HEK293 (cell line): ENCODE data around the gene FBXO21.

Experiments
- CTCF ChIA-PET: fragments of 350-600 bp; formaldehyde crosslinking; extraction: SDS; loops from one replicate; lab custom pipeline; 2021; ENCODE audit warnings: antibody characterized with exemption; lab: Yijun Ruan, JAX
- POLR2A ChIA-PET: fragments of 300-600 bp; formaldehyde crosslinking; extraction: SDS; loops from one replicate; lab custom pipeline; 2020; ENCODE audit warnings: antibody characterized with exemption, inconsistent platforms; lab: Yijun Ruan, JAX
- H3K27ac ChIP-seq: fragments of 200-500 bp; sonication (Bioruptor generic); 2 replicates; pipeline ENCODE4 v1.5.1; 2014; ENCODE audit warnings: low read depth, low read length, control low read depth, inconsistent platforms; ENCODE audit errors: extremely low read depth
- H3K36me3 ChIP-seq, 2 experiments: fragments of 200-500 bp in 1 of 2; sonication (Bioruptor generic) in 1 of 2; 1 replicate in 1 of 2; 2 replicates in 1 of 2; pipeline ENCODE4 v1.5.1; 2014 to 2017; ENCODE audit warnings: inconsistent platforms in 2 of 2, low read length in 2 of 2; ENCODE audit not compliant: control insufficient read depth in 2 of 2, insufficient read depth in 1 of 2
- H3K4me1 ChIP-seq: fragments of 200-500 bp; sonication (Bioruptor generic); 2 replicates; pipeline ENCODE4 v1.5.1; 2014; ENCODE audit warnings: mild to moderate bottlenecking, low read length, inconsistent platforms; ENCODE audit not compliant: control insufficient read depth, insufficient read depth
- H3K4me3 ChIP-seq: 2 replicates; pipeline ENCODE4 v1.5.1; 2011; ENCODE audit warnings: low read depth, mild to moderate bottlenecking, control low read depth, low read length, moderate library complexity
- H3K9me3 ChIP-seq: fragments of 200-500 bp; sonication (Bioruptor generic); 2 replicates; pipeline ENCODE4 v1.5.1; 2014; ENCODE audit warnings: low read depth, low read length, inconsistent platforms; ENCODE audit not compliant: control insufficient read depth, insufficient read depth
- BCL11A ChIP-seq: fragments of 450-650 bp; formaldehyde crosslinking; IDR thresholded peaks from 2 replicates; pipeline ENCODE4 v1.5.1; 2016; ENCODE audit warnings: low read depth, missing biosample characterization, missing genetic modification characterization
- OSR2 ChIP-seq: fragments of 450-650 bp; formaldehyde crosslinking; IDR thresholded peaks from 2 replicates; pipeline ENCODE4 v1.5.1; 2016; ENCODE audit warnings: missing biosample characterization, missing genetic modification characterization
- RBAK ChIP-seq: fragments of 450-650 bp; formaldehyde crosslinking; IDR thresholded peaks from 2 replicates; pipeline ENCODE4 v1.5.1; 2016; ENCODE audit warnings: missing biosample characterization, missing genetic modification characterization
- ZBTB20 ChIP-seq: fragments of 450-650 bp; formaldehyde crosslinking; IDR thresholded peaks from 2 replicates; pipeline ENCODE4 v1.5.1; 2016; ENCODE audit warnings: missing biosample characterization, missing genetic modification characterization
- ZFHX2 ChIP-seq: fragments of 450-650 bp; formaldehyde crosslinking; conservative IDR thresholded peaks from 2 replicates; pipeline ENCODE4 v1.5.1; 2016; ENCODE audit warnings: missing biosample characterization, missing genetic modification characterization
- ZNF544 ChIP-seq: fragments of 450-650 bp; formaldehyde crosslinking; IDR thresholded peaks from 2 replicates; pipeline ENCODE4 v1.5.0; 2017; ENCODE audit warnings: missing biosample characterization, missing genetic modification characterization
- ZNF571 ChIP-seq: fragments of 450-650 bp; formaldehyde crosslinking; IDR thresholded peaks from 2 replicates; pipeline ENCODE4 v1.5.0; 2017; ENCODE audit warnings: missing biosample characterization, missing genetic modification characterization
- ZNF610 ChIP-seq: fragments of 450-650 bp; formaldehyde crosslinking; IDR thresholded peaks from 2 replicates; pipeline ENCODE4 v1.5.1; 2016; ENCODE audit warnings: missing biosample characterization, missing genetic modification characterization, borderline replicate concordance
- ZNF707 ChIP-seq: fragments of 450-650 bp; formaldehyde crosslinking; IDR thresholded peaks from 2 replicates; pipeline ENCODE4 v1.5.1; 2016; ENCODE audit warnings: missing biosample characterization, missing genetic modification characterization
- ZNF785 ChIP-seq: fragments of 450-650 bp; formaldehyde crosslinking; IDR thresholded peaks from 2 replicates; pipeline ENCODE4 v1.5.1; 2016; ENCODE audit warnings: missing biosample characterization, missing genetic modification characterization
- ZNF791 ChIP-seq: fragments of 450-650 bp; formaldehyde crosslinking; IDR thresholded peaks from 2 replicates; pipeline ENCODE4 v1.5.1; 2016; ENCODE audit warnings: missing biosample characterization, missing genetic modification characterization
- TF ChIP-seq, protein P1 (sequence below): fragments of 450-650 bp; formaldehyde crosslinking; IDR thresholded peaks from 2 replicates; pipeline ENCODE4 v1.5.1; 2017; ENCODE audit warnings: missing biosample characterization, missing genetic modification characterization
- TF ChIP-seq, protein P2 (sequence below): fragments of 450-650 bp; IDR thresholded peaks from 2 replicates; pipeline ENCODE4 v1.5.1; 2018; ENCODE audit warnings: missing biosample characterization, mild to moderate bottlenecking, missing genetic modification characterization
- TF ChIP-seq, protein P3 (sequence below): fragments of 450-650 bp; formaldehyde crosslinking; IDR thresholded peaks from 2 replicates; pipeline ENCODE4 v1.5.1; 2016; ENCODE audit warnings: missing biosample characterization, missing genetic modification characterization
- TF ChIP-seq, protein P4 (sequence below): fragments of 450-650 bp; formaldehyde crosslinking; conservative IDR thresholded peaks from 2 replicates; pipeline ENCODE4 v1.5.1; 2016; ENCODE audit warnings: low read depth, missing biosample characterization, missing genetic modification characterization
- TF ChIP-seq, protein P5 (sequence below): fragments of 450-650 bp; formaldehyde crosslinking; IDR thresholded peaks from 2 replicates; pipeline ENCODE4 v1.5.1; 2016; ENCODE audit warnings: missing biosample characterization, missing genetic modification characterization, low read depth
- TF ChIP-seq, protein P6 (sequence below): fragments of 450-650 bp; formaldehyde crosslinking; IDR thresholded peaks from 2 replicates; pipeline ENCODE4 v1.5.1; 2016; ENCODE audit warnings: missing biosample characterization, missing genetic modification characterization

The FBXO21 gene

DNA sequence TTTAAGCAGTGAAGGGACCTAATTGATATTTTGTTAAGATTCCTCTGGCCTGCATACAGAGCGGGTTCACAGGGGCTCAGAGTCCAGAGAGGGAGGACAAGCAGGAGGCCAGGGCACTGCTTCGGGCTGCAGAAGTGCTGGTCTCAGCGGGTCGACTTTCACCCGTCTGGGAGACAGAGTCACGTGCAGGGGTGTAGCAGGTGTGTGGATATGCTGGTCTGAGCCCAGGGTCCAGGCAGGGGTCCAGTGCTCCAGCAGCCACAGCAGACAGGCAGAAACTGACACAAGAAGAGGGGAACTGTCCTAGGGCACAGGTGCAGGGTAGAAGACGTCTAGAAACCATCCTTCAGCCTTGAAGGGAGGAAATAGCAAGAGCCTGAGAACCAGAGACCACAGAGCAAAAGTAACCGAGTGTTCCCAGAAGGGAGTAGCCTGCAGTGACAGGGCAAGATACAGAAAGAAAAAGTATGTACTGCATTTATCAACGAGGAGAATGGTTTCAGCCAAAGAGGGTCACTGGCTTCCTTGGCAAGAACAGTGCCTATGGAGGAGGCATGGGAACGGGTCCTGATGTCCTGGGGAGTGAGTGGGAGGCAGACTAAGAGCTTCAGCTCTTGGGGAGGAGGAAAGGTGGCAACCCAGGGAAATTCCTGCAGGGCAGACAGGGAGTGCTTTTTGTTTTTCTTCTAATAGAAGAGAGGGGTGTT, 28.7 kb downstream of the FBXO21 start:
- CTCF ChIA-PET: no interaction called here
- H3K4me3 ChIP-seq: no peak overlapping the region
- no peaks in the 10 kb centered on the region for H3K9me3 ChIP-seq
- no peaks in the 10 kb centered on the region for H3K4me1 ChIP-seq
- TF ChIP-seq ZFHX2 (tag by site-specific recombination) (no peak), ZNF544 (tag by site-specific recombination) (no peak), ZNF707 (tag by site-specific recombination) (no peak), ZNF785 (no peak), ZNF571 (tag by site-specific recombination) (no peak), ZNF610 (tag by site-specific recombination) (no peak), ZBTB20 (tag by site-specific recombination) (no peak), ZNF791 (tag by site-specific recombination) (no peak)
- TF ChIP-seq, protein P1, sequence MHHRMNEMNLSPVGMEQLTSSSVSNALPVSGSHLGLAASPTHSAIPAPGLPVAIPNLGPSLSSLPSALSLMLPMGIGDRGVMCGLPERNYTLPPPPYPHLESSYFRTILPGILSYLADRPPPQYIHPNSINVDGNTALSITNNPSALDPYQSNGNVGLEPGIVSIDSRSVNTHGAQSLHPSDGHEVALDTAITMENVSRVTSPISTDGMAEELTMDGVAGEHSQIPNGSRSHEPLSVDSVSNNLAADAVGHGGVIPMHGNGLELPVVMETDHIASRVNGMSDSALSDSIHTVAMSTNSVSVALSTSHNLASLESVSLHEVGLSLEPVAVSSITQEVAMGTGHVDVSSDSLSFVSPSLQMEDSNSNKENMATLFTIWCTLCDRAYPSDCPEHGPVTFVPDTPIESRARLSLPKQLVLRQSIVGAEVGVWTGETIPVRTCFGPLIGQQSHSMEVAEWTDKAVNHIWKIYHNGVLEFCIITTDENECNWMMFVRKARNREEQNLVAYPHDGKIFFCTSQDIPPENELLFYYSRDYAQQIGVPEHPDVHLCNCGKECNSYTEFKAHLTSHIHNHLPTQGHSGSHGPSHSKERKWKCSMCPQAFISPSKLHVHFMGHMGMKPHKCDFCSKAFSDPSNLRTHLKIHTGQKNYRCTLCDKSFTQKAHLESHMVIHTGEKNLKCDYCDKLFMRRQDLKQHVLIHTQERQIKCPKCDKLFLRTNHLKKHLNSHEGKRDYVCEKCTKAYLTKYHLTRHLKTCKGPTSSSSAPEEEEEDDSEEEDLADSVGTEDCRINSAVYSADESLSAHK (tag by site-specific recombination): no peak
- TF ChIP-seq, protein P2, sequence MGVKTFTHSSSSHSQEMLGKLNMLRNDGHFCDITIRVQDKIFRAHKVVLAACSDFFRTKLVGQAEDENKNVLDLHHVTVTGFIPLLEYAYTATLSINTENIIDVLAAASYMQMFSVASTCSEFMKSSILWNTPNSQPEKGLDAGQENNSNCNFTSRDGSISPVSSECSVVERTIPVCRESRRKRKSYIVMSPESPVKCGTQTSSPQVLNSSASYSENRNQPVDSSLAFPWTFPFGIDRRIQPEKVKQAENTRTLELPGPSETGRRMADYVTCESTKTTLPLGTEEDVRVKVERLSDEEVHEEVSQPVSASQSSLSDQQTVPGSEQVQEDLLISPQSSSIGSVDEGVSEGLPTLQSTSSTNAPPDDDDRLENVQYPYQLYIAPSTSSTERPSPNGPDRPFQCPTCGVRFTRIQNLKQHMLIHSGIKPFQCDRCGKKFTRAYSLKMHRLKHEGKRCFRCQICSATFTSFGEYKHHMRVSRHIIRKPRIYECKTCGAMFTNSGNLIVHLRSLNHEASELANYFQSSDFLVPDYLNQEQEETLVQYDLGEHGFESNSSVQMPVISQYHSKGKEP: no peak
- TF ChIP-seq, protein P3, sequence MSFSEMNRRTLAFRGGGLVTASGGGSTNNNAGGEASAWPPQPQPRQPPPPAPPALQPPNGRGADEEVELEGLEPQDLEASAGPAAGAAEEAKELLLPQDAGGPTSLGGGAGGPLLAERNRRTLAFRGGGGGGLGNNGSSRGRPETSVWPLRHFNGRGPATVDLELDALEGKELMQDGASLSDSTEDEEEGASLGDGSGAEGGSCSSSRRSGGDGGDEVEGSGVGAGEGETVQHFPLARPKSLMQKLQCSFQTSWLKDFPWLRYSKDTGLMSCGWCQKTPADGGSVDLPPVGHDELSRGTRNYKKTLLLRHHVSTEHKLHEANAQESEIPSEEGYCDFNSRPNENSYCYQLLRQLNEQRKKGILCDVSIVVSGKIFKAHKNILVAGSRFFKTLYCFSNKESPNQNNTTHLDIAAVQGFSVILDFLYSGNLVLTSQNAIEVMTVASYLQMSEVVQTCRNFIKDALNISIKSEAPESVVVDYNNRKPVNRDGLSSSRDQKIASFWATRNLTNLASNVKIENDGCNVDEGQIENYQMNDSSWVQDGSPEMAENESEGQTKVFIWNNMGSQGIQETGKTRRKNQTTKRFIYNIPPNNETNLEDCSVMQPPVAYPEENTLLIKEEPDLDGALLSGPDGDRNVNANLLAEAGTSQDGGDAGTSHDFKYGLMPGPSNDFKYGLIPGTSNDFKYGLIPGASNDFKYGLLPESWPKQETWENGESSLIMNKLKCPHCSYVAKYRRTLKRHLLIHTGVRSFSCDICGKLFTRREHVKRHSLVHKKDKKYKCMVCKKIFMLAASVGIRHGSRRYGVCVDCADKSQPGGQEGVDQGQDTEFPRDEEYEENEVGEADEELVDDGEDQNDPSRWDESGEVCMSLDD: no peak
- TF ChIP-seq, protein P4, sequence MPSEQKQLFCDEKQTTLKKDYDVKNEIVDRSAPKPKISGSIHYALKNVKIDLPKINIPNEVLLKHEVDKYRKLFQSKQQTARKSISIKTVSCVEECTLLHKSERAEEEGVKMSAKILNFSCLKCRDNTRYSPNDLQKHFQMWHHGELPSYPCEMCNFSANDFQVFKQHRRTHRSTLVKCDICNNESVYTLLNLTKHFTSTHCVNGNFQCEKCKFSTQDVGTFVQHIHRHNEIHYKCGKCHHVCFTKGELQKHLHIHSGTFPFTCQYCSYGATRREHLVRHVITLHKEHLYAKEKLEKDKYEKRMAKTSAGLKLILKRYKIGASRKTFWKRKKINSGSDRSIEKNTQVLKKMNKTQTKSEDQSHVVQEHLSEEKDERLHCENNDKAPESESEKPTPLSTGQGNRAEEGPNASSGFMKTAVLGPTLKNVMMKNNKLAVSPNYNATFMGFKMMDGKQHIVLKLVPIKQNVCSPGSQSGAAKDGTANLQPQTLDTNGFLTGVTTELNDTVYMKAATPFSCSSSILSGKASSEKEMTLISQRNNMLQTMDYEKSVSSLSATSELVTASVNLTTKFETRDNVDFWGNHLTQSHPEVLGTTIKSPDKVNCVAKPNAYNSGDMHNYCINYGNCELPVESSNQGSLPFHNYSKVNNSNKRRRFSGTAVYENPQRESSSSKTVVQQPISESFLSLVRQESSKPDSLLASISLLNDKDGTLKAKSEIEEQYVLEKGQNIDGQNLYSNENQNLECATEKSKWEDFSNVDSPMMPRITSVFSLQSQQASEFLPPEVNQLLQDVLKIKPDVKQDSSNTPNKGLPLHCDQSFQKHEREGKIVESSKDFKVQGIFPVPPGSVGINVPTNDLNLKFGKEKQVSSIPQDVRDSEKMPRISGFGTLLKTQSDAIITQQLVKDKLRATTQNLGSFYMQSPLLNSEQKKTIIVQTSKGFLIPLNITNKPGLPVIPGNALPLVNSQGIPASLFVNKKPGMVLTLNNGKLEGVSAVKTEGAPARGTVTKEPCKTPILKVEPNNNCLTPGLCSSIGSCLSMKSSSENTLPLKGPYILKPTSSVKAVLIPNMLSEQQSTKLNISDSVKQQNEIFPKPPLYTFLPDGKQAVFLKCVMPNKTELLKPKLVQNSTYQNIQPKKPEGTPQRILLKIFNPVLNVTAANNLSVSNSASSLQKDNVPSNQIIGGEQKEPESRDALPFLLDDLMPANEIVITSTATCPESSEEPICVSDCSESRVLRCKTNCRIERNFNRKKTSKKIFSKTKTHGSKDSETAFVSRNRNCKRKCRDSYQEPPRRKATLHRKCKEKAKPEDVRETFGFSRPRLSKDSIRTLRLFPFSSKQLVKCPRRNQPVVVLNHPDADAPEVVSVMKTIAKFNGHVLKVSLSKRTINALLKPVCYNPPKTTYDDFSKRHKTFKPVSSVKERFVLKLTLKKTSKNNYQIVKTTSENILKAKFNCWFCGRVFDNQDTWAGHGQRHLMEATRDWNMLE (tag by site-specific recombination): no peak
- POLR2A ChIA-PET: no interaction called here
- no peak overlapping the region for H3K27ac ChIP-seq
- peaks cover 56 to 97% of the 10 kb centered on the region in 2 experiments for H3K36me3 ChIP-seq

DNA sequence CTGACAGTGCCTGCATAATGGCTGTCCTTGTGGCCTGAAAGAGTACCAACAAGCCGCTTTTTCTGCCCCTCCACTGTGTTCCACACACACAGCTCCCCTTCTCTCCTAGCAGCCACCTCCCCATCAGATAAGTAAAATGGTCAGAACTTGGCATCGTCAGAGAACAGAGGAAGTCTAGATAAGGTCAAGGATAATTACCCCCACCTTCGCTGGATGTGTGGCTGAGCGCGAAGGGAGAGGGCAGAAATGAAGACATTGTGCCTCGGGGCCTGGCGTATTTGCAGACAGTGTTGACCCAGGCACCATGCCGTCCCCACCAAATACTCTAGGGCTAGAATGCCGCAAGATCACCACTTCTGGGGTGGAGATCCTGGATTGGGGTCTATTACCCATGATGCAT, 30.6 kb downstream of the FBXO21 start:
- peaks cover 45 to 97% of the 10 kb centered on the region in 2 experiments for H3K36me3 ChIP-seq
- no peak overlapping the region for H3K4me3 ChIP-seq
- H3K27ac ChIP-seq: no peak overlapping the region
- no peaks in the 10 kb centered on the region for H3K4me1 ChIP-seq
- CTCF ChIA-PET: interaction anchor here (0.6 to 1.4 kb wide), 4 partner anchors 9 to 883 kb away, joined by 3 to 4 read pairs (median 4); no protein-coding TSS in a partner anchor
- TF ChIP-seq, protein P5, sequence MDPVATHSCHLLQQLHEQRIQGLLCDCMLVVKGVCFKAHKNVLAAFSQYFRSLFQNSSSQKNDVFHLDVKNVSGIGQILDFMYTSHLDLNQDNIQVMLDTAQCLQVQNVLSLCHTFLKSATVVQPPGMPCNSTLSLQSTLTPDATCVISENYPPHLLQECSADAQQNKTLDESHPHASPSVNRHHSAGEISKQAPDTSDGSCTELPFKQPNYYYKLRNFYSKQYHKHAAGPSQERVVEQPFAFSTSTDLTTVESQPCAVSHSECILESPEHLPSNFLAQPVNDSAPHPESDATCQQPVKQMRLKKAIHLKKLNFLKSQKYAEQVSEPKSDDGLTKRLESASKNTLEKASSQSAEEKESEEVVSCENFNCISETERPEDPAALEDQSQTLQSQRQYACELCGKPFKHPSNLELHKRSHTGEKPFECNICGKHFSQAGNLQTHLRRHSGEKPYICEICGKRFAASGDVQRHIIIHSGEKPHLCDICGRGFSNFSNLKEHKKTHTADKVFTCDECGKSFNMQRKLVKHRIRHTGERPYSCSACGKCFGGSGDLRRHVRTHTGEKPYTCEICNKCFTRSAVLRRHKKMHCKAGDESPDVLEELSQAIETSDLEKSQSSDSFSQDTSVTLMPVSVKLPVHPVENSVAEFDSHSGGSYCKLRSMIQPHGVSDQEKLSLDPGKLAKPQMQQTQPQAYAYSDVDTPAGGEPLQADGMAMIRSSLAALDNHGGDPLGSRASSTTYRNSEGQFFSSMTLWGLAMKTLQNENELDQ: no peak
- TF ChIP-seq OSR2 (tag by site-specific recombination) (no peak), RBAK (no peak), BCL11A (no peak)
- TF ChIP-seq, protein P6, sequence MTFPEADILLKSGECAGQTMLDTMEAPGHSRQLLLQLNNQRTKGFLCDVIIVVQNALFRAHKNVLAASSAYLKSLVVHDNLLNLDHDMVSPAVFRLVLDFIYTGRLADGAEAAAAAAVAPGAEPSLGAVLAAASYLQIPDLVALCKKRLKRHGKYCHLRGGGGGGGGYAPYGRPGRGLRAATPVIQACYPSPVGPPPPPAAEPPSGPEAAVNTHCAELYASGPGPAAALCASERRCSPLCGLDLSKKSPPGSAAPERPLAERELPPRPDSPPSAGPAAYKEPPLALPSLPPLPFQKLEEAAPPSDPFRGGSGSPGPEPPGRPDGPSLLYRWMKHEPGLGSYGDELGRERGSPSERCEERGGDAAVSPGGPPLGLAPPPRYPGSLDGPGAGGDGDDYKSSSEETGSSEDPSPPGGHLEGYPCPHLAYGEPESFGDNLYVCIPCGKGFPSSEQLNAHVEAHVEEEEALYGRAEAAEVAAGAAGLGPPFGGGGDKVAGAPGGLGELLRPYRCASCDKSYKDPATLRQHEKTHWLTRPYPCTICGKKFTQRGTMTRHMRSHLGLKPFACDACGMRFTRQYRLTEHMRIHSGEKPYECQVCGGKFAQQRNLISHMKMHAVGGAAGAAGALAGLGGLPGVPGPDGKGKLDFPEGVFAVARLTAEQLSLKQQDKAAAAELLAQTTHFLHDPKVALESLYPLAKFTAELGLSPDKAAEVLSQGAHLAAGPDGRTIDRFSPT (tag by site-specific recombination): no peak
- no peaks in the 10 kb centered on the region for H3K9me3 ChIP-seq
- POLR2A ChIA-PET: no interaction called here
